HG02973 (cell line): ENCODE data around the gene DST.
A peak's percentile ranks its signal among the peaks of the same experiment; 100 is the strongest.

Experiments
- ATAC-seq: cut with Tn5 transposase; IDR thresholded peaks from one replicate; pipeline ENCODE4 v1.9.1; 2021; ENCODE audit warnings: moderate library complexity; ENCODE audit not compliant: unreplicated experiment

Gene DST

DNA sequence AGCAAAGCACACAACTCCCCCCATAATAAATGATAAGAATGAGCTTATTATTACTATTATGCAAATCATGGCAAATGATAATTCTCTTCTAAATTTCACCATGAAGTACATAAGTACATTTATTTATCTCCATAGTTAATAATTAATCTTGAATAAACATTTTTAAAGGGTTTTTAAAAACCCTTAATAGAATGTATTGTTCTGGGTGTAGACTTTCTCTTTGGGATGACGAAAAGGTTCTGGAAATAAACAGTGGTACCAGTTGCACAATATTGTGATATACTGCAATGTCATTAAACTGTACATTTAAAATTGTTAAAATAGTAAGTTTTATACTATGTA lies 18.0 kb downstream of the DST start:
- no peak for ATAC-seq

DNA sequence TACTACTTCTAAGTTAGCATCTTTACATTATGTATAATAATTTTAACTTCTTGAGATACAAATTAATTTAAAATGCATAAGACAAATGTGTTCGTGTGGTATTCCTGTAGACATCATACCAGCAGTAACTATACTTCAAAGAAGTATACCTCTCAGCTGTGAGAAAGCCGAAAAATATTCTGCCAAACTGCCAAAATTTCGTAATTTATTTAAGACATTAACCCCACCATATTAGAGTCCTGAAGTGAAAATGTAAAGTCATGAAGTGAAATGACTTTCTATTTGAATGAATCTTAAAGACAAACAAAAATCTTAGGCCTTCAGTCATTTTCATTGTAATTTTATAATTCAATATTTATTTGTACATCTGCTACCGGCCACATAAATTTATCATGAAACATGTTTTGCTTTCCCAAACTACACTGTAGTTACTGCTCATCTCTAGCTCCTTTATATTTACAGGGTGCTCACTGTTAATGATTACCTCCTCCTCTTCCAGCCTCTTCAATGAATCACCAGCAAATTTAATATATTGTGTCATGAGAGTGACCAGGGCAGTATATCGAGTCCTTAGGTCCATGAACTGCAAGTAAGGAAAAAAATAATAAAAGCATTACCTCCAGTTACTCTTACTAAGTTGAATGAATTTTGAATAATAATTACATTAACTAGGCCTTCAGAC lies 18.5 kb downstream of the DST start:
- ATAC-seq, result no peak

GRCh38 chr6:56620229-56620868 lies 22.3 kb downstream of the DST start:
- no peak for ATAC-seq

DNA sequence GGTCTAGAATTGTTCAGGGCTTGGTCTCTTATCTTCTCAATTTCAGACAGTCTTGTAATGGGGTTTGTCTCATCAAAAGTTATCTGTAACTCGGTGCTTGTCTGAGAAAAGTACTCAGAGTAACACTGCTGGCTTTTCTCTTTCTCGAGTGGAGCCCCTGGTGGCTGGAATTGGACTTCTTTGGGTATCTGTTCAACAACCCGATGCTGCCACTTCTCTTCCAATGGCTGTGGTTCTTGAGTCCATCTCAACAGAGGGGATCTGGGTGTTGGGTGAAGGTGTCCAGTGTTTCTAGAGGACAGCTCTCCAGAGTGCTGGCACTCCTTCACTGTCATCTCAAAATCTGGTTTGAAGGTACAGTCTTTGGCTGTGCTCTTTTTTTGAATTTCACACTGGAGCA lies 24.6 kb downstream of the DST start:
- ATAC-seq, result no peak

DNA sequence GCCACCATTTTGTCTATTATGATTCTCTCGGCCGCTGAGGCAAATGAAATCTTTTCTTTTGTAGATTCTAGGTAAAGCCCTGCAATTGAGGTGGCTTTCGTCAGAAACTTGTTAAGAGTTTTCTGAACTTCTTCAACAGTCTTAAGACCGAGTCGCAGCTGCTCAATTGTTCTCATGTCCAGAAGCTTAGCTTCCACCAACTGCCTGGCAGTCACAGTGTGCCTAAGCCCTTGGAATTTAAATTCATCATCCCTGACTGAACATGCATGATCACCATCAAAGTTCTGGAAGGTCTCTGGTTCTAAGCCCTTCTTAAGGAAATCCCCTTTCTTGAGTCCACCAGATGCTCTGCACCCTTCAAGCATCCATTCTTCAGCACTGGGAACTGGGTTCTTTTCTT lies 25.7 kb downstream of the DST start:
- no peak for ATAC-seq

- ATAC-seq, result no peak
Observed at GRCh38 chr6:56613247-56613851, 29.3 kb downstream of the DST start.

GRCh38 chr6:56608332-56608731 lies 34.4 kb downstream of the DST start:
- ATAC-seq, result no peak

DNA sequence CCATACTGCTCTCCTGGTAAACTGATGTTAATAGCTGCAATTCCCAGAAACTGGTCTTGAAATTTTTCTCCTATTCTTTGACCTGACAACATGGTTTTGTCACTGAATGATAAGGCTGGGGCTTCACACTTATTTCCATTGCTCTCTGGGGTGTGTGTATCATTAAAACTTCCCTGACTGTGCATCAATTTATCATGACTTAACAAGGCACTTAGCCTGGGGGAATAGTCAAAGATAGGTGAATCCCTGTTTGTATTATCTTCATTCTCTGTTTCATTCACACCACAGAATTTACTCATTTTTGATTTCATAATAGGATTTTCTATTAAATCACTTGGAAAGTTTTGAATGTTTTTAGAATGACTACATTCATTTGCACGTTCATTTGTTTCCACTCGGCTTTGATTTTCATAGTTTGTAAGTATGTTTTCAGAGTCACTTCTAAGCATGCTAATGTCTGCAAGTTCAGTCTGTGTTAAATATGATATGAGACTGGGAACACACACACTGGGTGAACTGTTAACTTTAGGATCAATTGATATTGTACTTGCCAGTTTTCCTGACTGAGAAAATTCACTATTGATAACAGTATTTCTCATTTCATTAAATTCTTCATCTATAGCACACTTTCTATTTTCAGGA lies 35.5 kb downstream of the DST start:
- no peak for ATAC-seq

DNA sequence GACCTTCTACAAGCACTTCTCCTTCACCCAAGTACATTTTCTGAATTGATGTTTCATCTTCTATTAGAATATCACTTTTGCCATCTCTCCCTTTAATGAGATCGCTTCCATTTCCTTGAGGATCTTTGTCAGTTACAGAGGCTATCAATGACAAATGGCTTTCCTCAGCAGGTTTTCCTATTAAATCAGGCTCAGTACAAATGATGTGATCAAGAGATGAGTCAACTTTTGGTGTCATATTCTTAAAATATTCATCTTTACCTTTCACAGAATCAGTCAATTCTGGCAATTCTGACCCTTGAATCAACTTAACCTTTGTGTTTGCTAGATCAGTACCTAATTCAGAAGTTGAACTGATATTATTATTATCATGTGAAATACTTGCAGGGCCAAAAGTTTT lies 37.3 kb downstream of the DST start:
- no peak for ATAC-seq

DNA sequence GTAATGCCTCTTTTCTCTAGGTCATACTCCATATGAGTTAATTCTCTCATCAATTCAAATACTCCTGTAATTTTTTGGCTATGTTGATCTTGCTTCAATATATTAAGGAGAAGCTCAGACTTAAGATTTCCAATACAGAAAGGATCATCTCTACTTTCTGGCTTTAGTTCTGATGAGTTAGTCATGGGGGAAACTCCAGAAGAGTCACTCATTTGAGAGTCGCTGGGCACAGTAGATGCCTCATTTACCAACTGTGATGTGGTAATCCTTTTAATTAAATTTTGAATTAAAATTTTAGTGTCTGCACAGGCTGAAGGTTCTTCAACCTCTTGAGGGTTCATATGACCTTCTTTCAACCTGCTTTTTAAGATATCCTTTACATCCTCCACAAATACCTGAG lies 38.5 kb downstream of the DST start:
- ATAC-seq, result no peak

GRCh38 chr6:56601390-56601789 lies 41.3 kb downstream of the DST start:
- ATAC-seq, result no peak

DNA sequence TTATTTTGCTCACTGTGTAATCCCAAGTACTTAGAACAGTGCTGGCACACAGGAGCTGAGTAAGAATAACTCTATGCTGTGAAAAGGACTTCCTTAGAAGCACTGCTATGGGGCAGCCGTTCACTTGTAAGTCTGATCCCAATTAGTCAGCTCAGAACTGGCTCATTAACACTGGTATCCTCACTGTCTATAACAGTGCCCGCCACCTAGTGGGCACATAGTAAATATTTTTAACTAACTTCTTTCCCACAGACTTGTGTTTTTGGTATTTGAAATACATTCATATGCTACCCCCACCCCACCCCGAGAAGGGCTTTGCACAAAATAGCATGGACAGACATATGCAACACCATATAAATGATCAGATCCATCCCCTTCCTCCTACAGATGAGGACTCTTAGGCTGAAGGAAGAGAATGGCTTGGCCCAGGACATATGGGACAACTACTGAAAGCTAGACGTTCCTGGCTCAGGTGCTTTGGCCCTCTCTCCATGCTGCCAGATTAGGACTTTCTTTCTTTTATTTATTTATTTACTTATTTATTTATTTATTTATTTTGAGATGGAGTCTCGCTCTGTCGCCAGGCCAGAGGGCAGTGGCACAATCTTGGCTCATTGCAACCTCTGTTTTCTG lies 47.1 kb downstream of the DST start:
- ATAC-seq, result no peak

DNA sequence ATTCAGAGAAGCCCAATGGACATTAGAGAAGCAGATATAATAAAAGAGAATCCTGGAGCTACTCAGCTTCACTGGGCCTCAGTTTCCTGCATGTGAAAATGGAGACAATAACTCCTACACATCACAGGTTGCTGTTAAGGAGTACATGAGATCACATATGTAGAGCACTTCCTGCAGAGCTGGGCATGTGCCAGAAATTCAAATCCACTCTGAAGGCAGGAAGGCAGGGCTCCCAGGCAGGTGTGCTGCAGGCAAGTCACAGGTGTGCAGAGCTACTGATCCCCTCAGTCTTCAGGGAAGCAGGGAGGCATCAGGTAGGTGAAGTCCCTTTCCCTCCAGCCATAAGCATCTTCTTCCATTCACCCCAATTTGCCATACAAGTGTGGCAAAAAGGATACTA lies 48.0 kb downstream of the DST start:
- no peak for ATAC-seq

DNA sequence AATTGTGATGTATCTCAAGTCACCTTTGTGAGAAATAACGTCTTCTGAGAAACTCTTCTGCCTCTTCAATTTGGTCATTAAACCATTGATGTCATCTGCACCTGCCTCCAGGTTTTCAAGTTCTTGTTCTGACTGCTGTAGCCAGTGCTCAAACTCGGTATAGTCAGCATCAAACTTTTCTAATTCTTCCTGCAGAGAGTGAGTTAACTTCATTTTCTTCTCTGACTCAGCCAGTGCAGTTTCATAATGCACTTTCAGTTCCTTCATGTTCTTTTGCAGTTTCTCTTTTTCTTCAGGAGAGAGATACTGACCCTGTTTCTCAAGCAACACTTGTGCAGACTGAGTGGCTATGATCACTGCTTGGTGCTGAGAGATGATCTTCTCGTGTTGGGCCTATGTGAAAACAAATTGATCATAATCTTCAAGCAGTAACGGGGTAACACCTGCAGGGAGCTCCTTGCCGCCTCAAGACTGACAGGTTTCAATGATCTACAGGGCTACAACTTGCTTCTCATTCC lies 48.8 kb downstream of the DST start:
- ATAC-seq, result peak; percentile 87

DNA sequence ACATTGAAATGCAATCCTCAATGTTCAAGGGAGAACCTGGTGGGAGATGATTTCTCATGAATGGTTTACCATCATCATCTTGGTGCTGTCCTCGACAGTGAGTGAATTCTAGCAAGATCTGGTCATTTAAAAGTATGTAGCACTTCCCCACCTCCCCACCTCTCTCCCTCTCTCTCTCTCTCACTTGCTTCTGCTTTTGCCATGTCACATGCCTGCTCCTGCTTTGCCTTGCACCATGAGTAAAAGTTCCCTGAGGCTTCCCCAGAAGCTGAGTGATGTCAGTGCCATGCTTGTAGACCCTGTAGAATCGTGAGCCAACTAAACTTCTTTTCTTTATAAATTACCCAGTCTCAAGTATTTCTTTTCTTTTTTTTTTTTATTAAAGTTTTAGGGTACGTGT lies 60.5 kb downstream of the DST start:
- ATAC-seq, result no peak

- ATAC-seq, result no peak
Observed at GRCh38 chr6:56581296-56581925, 61.3 kb downstream of the DST start.

DNA sequence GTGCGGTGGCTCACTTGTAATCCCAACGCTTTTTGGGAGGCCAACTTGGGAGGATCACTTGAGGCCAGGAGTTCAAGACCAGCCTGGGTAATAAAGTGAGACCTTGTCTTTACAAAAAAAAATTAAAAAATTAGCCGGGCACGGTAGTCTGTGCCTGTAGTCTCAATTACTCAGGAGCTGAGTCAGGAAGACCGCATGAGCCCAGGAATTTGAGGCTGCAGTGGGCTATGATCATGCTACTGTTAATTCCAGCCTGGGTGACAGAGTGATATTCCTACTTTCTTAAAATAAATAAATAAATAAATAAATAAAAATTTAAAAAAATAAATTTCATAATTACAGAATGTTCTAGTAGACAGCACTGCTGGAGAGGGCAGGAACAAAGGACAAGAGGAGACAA lies 62.4 kb downstream of the DST start:
- no peak for ATAC-seq

DNA sequence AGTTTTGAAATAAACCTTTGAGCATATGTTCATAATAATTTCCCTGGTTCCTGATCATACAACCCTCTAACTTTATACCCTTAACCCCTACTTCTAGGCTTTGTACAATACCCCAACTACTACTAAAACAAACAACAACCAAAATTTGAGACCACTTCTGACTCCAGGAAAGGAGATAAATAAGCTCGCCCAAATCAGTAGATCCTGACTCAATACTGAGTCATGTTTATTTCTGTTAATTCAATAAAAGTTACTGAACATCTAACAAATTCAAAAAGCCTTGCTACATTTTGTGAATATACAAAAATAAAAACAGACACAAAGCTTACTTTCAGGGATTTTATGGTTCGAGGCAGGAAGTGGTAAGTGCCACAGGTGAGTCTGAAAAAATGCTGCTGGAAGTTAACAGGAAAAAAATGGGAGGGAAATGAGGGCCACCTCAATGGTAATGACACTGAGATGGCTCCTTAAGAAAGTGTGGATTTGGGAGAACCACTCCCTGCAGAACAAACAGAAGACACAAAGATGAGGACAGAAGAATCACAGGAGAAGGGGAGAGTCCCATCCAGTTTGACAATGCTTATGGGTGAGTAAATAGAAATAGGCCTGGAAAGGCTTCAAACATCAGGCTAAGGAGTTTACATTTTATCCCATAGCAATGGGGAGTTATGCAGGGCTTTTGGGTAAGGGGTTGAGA lies 63.4 kb downstream of the DST start:
- no peak for ATAC-seq

- no peak for ATAC-seq
Observed at GRCh38 chr6:56575736-56576135, 67.0 kb downstream of the DST start.

DNA sequence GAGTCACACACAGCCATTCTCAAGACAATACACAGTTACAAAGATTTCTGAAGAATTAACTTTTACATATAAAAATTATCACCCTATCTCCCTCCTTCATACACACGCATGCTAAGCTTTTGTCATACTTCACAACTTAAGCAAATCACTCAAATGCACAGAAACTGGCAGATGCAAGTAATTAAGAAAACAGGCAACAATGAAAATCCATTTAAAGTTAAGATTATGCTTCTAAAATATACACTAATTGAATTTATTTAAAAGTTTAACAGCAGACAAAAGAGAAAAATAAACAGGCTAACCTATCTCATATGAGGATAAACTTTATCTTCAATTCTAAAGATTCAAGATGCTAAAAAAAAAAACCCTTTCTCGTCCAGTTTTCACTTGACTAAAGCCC lies 68.4 kb downstream of the DST start:
- no peak for ATAC-seq
